Measurements from ENCODE around the gene PDE4D.

PDE4D gene

GRCh38 chr5:59548807-59549357 is 344.6 kb downstream of the PDE4D start:
- DNase-seq (ENCODE audit: low read depth in 2 of 2) = no peak

GRCh38 chr5:59547731-59548130 is 345.8 kb downstream of the PDE4D start:
- DNase-seq (ENCODE audit: low read depth in 2 of 2) = no peak

GRCh38 chr5:59544573-59544972 is 349.0 kb downstream of the PDE4D start:
- no peak for DNase-seq (ENCODE audit: low read depth in 2 of 2)

GRCh38 chr5:59543821-59544442 is 349.6 kb downstream of the PDE4D start:
- DNase-seq (ENCODE audit: low read depth in 2 of 2) = no peak

- no peak for DNase-seq (ENCODE audit: low read depth in 2 of 2)
Observed at GRCh38 chr5:59542851-59543820, 350.4 kb downstream of the PDE4D start.

- no peak for DNase-seq (ENCODE audit: low read depth in 2 of 2)
Observed at GRCh38 chr5:59542306-59542705, 351.2 kb downstream of the PDE4D start.

GRCh38 chr5:59540366-59540765 is 353.2 kb downstream of the PDE4D start:
- no peak for DNase-seq (ENCODE audit: low read depth in 2 of 2)

GRCh38 chr5:59538750-59539121 is 354.8 kb downstream of the PDE4D start:
- no peak for DNase-seq (ENCODE audit: low read depth in 2 of 2)

- no peak for DNase-seq (ENCODE audit: low read depth in 2 of 2)
Observed at GRCh38 chr5:59537961-59538749, 355.4 kb downstream of the PDE4D start.

- no peak for DNase-seq (ENCODE audit: low read depth in 2 of 2)
Observed at GRCh38 chr5:59536875-59537274, 356.7 kb downstream of the PDE4D start.

GRCh38 chr5:59535561-59535960 is 358.0 kb downstream of the PDE4D start:
- DNase-seq (ENCODE audit: low read depth in 2 of 2) = no peak

- no peak for DNase-seq (ENCODE audit: low read depth in 2 of 2)
Observed at GRCh38 chr5:59533730-59534108, 359.8 kb downstream of the PDE4D start.

- DNase-seq (ENCODE audit: low read depth in 2 of 2) = no peak
Observed at GRCh38 chr5:59532979-59533729, 360.4 kb downstream of the PDE4D start.

GRCh38 chr5:59529239-59529638 is 364.3 kb downstream of the PDE4D start:
- no peak for DNase-seq (ENCODE audit: low read depth in 2 of 2)

- DNase-seq (ENCODE audit: low read depth in 2 of 2) = no peak
Observed at GRCh38 chr5:59528202-59528862, 365.2 kb downstream of the PDE4D start.

GRCh38 chr5:59525957-59526356 is 367.6 kb downstream of the PDE4D start:
- no peak for DNase-seq (ENCODE audit: low read depth in 2 of 2)

- DNase-seq (ENCODE audit: low read depth in 2 of 2) = no peak
Observed at GRCh38 chr5:59525311-59525710, 368.2 kb downstream of the PDE4D start.

- no peak for DNase-seq (ENCODE audit: low read depth in 2 of 2)
Observed at GRCh38 chr5:59522201-59522831, 371.2 kb downstream of the PDE4D start.

GRCh38 chr5:59521476-59521875 is 372.1 kb downstream of the PDE4D start:
- no peak for DNase-seq (ENCODE audit: low read depth in 2 of 2)

- DNase-seq (ENCODE audit: low read depth in 2 of 2) = no peak
Observed at GRCh38 chr5:59519338-59519737, 374.2 kb downstream of the PDE4D start.
